Mesothelial cell of epicardium (in vitro differentiated cells): ENCODE measurements around the gene IL15RA. TPM values are rescaled to one million over a fixed set of nuclear protein-coding genes. Genes with fewer than 3 reads are reported as not detected.

Experiments used
- DNase-seq, 2 experiments: peaks; one replicate each; pipeline ENCODE4 v3.0.0; 2021; ENCODE audit warnings: low spot score in 2 of 2; ENCODE audit not compliant: unreplicated experiment in 2 of 2
- H3K27ac Mint-ChIP-seq: 2 replicates; pipeline ENCODE4 v1.8.0; 2021; ENCODE audit warnings: mixed read lengths
- H3K27me3 Mint-ChIP-seq: 2 replicates; pipeline ENCODE4 v1.8.0; 2021; ENCODE audit warnings: low read depth, mixed read lengths
- H3K36me3 Mint-ChIP-seq: 2 replicates; pipeline ENCODE4 v1.8.0; 2021; ENCODE audit warnings: mixed read lengths
- H3K4me1 Mint-ChIP-seq: 2 replicates; pipeline ENCODE4 v1.8.0; 2021; ENCODE audit warnings: mixed read lengths
- H3K4me3 Mint-ChIP-seq: 2 replicates; pipeline ENCODE4 v1.8.0; 2021; ENCODE audit warnings: mild to moderate bottlenecking, moderate library complexity, mixed read lengths
- H3K9me3 Mint-ChIP-seq: 2 replicates; pipeline ENCODE4 v1.8.0; 2021; ENCODE audit warnings: mixed read lengths
- CTCF ChIP-seq: fragments of 200-600 bp; sonication (generic); IDR thresholded peaks from one replicate; pipeline ENCODE4 v1.5.0; 2021; ENCODE audit warnings: antibody characterized with exemption; ENCODE audit not compliant: unreplicated experiment
- total RNA-seq: library from RNA; stranded (reverse); gene quantifications from 3 replicates; pipeline ENCODE4 v1.2.1, GENCODE V29; 2021

Gene IL15RA
- total RNA-seq, 1 donor from 2014 or later = not detected

- H3K27me3 Mint-ChIP-seq = no peaks in the 10 kb centered on the region
Observed at GRCh38 chr10:5958077-5958476, 19.3 kb downstream of the IL15RA start.

GRCh38 chr10:5956146-5956936, 21.0 kb downstream of the IL15RA start:
- Mint-ChIP-seq H3K27ac (no peak overlapping the region), H3K27me3 (no peaks in the 10 kb centered on the region), H3K4me1 (peaks cover 9% of the 10 kb centered on the region), H3K4me3 (no peak overlapping the region), H3K9me3 (no peaks in the 10 kb centered on the region), H3K36me3 (no peaks in the 10 kb centered on the region)
- DNase-seq = no peak
- no peak for TF ChIP-seq CTCF

More at GRCh38 chr10:5958077-5958476, 19.3 kb downstream of the IL15RA start:
- no peaks in the 10 kb centered on the region for H3K9me3 Mint-ChIP-seq
- H3K4me3 Mint-ChIP-seq = no peak overlapping the region
- no peak for DNase-seq
- H3K4me1 Mint-ChIP-seq = peaks cover 9% of the 10 kb centered on the region
- H3K27ac Mint-ChIP-seq = no peak overlapping the region
- H3K36me3 Mint-ChIP-seq = no peaks in the 10 kb centered on the region
- no peak for TF ChIP-seq CTCF

DNA sequence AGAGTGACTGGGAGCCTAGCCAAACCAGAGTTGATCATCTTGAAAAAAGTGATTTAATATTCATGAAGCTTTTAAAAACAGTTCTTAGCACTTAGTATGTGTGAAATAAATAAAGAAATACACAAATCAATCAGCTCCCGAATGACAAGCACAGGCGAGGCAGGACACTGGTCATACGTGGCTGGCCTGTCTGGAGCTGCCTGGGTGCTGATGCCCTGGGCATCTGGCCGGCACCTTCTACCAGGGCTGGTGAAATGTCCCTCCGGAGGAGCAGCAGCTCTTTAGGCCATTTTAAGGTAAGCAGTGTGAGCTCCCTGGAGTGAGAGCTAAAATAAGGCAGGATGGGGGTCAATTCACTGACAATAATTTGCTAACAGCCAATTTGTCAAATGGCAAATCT, 23.7 kb downstream of the IL15RA start:
- TF ChIP-seq CTCF = no peak
- DNase-seq = no peak
- Mint-ChIP-seq H3K4me1 (peaks cover 9% of the 10 kb centered on the region), H3K27ac (no peak overlapping the region), H3K4me3 (no peak overlapping the region), H3K27me3 (peaks cover 7% of the 10 kb centered on the region), H3K9me3 (no peaks in the 10 kb centered on the region), H3K36me3 (no peaks in the 10 kb centered on the region)

- TF ChIP-seq CTCF = no peak
- H3K27ac Mint-ChIP-seq = no peak overlapping the region
- H3K9me3 Mint-ChIP-seq = no peaks in the 10 kb centered on the region
- no peak overlapping the region for H3K4me3 Mint-ChIP-seq
- no peak for DNase-seq
- peaks cover 7% of the 10 kb centered on the region for H3K27me3 Mint-ChIP-seq
- no peaks in the 10 kb centered on the region for H3K36me3 Mint-ChIP-seq
- H3K4me1 Mint-ChIP-seq = peaks cover 7% of the 10 kb centered on the region
Observed at GRCh38 chr10:5952731-5953385, 24.5 kb downstream of the IL15RA start.

- Mint-ChIP-seq H3K4me1 (peaks cover 7% of the 10 kb centered on the region), H3K4me3 (no peak overlapping the region), H3K27me3 (peaks cover 7% of the 10 kb centered on the region), H3K27ac (no peak overlapping the region), H3K9me3 (no peaks in the 10 kb centered on the region), H3K36me3 (no peaks in the 10 kb centered on the region)
- DNase-seq = no peak
- no peak for TF ChIP-seq CTCF
Observed at GRCh38 chr10:5951721-5952407, 25.5 kb downstream of the IL15RA start.
